Umbilical cord (tissue), 2 donors: Measurements from ENCODE around the gene ALAD. TPM values are rescaled to one million over a fixed set of nuclear protein-coding genes. Genes with fewer than 3 reads are reported as not detected.
"Not testable (repeated sequence)": the region's sequence is repeated elsewhere in the genome, so short reads cannot be mapped to it uniquely, and the experiment has no call there.

Source experiments
- DNase-seq: peaks from one replicate; pipeline ENCODE4 v3.0.0-alpha.2; 2015; ENCODE audit warnings: low spot score
- total RNA-seq: library from RNA; depleted of rRNA; stranded (reverse); fragments of >200 nt; gene quantifications from one replicate; pipeline ENCODE4 v1.2.3, GENCODE V29; 2014; ENCODE audit warnings: low replicate concordance; ENCODE audit not compliant: insufficient read depth

The ALAD gene
- total RNA-seq, 1 donor from 2014 or later: 28.6 TPM

GRCh38 chr9:113373676-113374392 is 27.2 kb downstream of the ALAD start:
- no peak for DNase-seq

- no peak for DNase-seq
These were observed 27.8 kb downstream of the ALAD start for GRCh38 chr9:113373256-113373655.

GRCh38 chr9:113372059-113372458 is 29.0 kb downstream of the ALAD start:
- no peak for DNase-seq

GRCh38 chr9:113370806-113371325 is 30.2 kb downstream of the ALAD start:
- no peak for DNase-seq

GRCh38 chr9:113369855-113370140 is 31.3 kb downstream of the ALAD start:
- DNase-seq: no peak

GRCh38 chr9:113368982-113369854 is 31.9 kb downstream of the ALAD start:
- no peak for DNase-seq

- DNase-seq: no peak
These were observed 32.6 kb downstream of the ALAD start for GRCh38 chr9:113368348-113368981.

GRCh38 chr9:113365652-113366051 is 35.4 kb downstream of the ALAD start:
- DNase-seq: not testable (repeated sequence)

GRCh38 chr9:113364951-113365350 is 36.1 kb downstream of the ALAD start:
- DNase-seq: no peak

- no peak for DNase-seq
These were observed 37.7 kb downstream of the ALAD start for GRCh38 chr9:113363336-113363735.

- DNase-seq: no peak
These were observed 39.6 kb downstream of the ALAD start for GRCh38 chr9:113361304-113362018.

- no peak for DNase-seq
These were observed 40.7 kb downstream of the ALAD start for GRCh38 chr9:113360242-113360842.

- DNase-seq: no peak
These were observed 41.7 kb downstream of the ALAD start for GRCh38 chr9:113359385-113359784.

GRCh38 chr9:113356686-113357292 is 44.3 kb downstream of the ALAD start:
- DNase-seq: no peak

GRCh38 chr9:113355040-113355596 is 46.0 kb downstream of the ALAD start:
- DNase-seq: no peak

GRCh38 chr9:113352411-113352810 is 48.7 kb downstream of the ALAD start:
- DNase-seq: no peak

GRCh38 chr9:113352006-113352405 is 49.1 kb downstream of the ALAD start:
- DNase-seq: no peak

GRCh38 chr9:113350937-113351336 is 50.1 kb downstream of the ALAD start:
- DNase-seq: no peak

- DNase-seq: peak; percentile 55
These were observed 50.9 kb downstream of the ALAD start for GRCh38 chr9:113350107-113350661.

GRCh38 chr9:113349445-113350094 is 51.5 kb downstream of the ALAD start, which contains the start of gene BSPRY:
Gene BSPRY (plus strand): TSS chr9:113349541. CDS start chr9:113349580, 39 bp downstream.
- no peak for DNase-seq
